Muscle of back (tissue), 13 donors: ENCODE results near the gene PLCXD3. TPM values are rescaled to one million over a fixed set of nuclear protein-coding genes. Genes with fewer than 3 reads are reported as not detected.

Source experiments
- DNase-seq, 3 donors: peaks; one replicate each; pipeline versions ENCODE4 v3.0.0 to v3.0.0-alpha.2; 2013
- long read RNA-seq, 9 donors: transcript quantifications; one replicate each; lab custom pipeline, GENCODE V29; 2026
- polyA plus RNA-seq, 10 donors: library from polyadenylated mRNA; unstranded; fragments of 120-200 nt; gene quantifications; one replicate each; pipeline ENCODE4 v1.2.1, GENCODE V29; 2013; ENCODE audit not compliant: insufficient read length in 10 of 10

Gene PLCXD3, protein sequence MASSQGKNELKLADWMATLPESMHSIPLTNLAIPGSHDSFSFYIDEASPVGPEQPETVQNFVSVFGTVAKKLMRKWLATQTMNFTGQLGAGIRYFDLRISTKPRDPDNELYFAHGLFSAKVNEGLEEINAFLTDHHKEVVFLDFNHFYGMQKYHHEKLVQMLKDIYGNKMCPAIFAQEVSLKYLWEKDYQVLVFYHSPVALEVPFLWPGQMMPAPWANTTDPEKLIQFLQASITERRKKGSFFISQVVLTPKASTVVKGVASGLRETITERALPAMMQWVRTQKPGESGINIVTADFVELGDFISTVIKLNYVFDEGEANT
- under 1 TPM; 0.01 to 0.14 (median 0.05) TPM for polyA plus RNA-seq
- long read RNA-seq, donor 1, result 0 reads
- long read RNA-seq, donor 2, result 0 reads
- long read RNA-seq, donor 3, result 0 reads
- long read RNA-seq, donor 4, result 0 reads
- long read RNA-seq, donor 5, result 0 reads
- long read RNA-seq, donor 6, result 0 reads
- long read RNA-seq, donor 7, result 0 reads
- long read RNA-seq, donor 8, result 0 reads
- long read RNA-seq, donor 9, result 0 reads

DNA sequence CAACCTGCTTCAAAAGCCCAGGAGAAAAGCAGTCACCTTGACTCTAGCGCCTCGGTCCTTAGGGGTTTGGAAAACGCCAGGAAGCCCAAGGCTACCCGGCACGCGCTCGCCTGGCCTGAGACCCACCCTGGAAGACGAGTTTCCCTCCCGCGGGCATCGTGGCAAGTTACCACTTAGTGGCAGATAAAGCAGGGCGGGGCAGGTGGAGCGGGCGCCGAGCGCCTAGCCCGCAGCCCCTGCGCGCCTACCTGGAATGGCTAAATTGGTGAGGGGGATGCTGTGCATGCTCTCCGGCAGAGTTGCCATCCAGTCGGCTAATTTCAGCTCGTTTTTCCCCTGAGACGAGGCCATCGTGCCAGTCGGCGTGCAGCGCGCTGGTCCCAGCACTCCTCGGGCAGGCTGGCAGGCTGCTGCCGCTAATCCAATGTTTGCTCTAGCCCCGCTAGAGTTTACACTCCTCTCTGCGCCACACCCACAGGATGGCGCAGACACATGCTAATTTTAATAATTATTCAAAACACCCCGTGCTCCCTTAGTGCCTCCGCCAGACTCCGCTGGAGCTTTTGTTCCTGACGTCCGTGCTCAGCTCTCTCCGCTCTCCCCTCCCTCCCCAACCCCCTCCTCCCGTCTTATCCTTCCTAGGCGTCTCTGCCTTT is at the start of gene PLCXD3:
Gene PLCXD3 (minus strand): TSS at position 426 of the 656 bp plus-strand sequence. CDS start 75 bp downstream, at position 351.
- DNase-seq, result no peak

DNA sequence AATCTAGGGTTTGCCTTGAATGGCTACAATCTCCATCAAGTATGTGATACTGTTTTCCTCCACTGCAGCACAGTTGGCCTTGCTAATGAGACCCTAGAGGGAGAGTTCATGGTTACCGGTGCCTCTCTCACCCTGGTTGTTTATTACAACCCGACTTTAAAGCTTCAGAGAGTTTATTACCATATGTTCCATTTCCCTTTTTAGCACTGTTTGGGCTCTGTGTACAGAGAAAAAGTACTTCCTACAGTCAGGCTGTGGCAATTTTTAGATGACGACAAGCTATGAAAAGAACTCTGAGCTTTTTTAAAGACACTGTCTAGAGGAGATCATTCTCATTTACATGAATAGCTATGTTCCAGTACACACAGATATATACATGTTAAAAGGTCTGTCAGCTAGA is 48.8 kb upstream of the PLCXD3 start:
- DNase-seq, result no peak

DNA sequence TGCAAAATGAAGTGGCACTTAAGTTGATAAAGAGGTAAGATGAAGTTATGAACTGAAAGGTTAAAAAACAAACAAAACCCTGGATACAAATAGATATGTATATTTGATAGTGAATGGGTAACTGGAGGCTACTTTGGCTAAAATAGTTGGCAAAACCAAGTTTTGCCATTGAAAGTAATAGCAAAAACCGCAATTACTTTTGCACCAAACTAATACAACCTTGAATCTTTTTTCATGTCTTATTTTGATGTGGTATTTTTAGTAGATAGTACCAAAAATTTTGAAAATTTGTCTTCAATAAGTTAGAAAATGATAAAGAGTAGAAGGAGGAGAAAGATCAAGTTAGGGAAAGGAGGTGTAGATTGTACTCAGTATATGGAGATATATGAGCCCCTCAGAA is 47.9 kb upstream of the PLCXD3 start:
- no peak for DNase-seq

DNA sequence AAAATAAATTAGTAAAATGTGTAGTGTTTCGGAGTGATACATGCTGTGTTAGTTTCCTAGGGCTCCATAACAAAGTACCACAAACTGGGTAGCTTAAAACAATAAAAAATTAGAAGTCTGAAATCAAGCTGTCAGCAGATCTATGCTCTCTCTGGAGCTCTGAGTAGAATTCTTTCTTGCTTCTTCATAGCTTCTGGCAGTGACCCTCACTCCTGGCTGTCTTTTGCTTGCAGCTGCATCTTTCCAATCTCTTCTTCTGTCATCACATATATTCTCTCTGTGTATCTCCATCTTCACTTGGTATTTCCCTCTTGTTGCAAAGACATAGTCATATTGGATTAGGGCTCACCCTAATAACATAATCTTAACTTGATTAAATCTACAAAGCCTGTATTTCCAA is 37.6 kb upstream of the PLCXD3 start:
- peak in 1 of 3 donors; percentile 12 for DNase-seq

DNA sequence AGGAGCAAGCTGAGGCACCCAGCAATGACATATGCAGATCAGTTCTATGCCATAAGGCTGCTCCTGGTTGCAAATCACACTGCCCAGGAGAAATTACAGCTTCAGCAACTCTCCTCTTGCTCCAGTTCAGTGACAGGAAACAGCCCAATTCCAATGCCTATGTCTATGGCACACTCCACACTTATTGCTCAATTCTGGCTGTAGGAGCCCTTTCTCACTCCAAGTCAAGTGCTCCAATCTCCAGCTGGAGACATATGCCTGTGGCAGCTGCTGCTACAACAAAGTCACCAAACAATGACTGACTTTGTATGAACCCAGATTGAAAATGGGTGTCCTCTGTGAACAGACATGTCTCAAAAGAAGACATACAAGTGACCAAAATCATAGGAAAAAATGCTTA is 31.8 kb upstream of the PLCXD3 start:
- no peak for DNase-seq

DNA sequence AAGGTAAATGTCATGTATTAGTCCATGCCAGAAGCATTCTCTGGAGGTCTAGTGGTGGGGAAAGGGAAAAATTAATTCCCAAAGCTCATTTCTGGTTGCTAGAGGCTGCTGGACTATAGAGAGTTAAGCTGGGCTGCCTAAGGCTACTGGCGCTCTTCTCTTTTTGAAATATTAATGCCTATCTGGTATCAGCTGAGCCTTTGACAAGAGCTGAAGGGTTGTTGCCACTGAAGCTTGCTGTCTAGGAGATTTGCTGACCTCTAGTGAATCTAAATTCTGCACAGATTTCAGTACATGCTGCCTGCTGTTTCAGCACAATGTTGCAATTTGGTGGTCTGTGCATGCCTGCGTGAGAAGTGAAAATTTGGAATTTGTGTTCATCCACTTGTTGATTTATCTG is 29.1 kb upstream of the PLCXD3 start:
- DNase-seq, result no peak

DNA sequence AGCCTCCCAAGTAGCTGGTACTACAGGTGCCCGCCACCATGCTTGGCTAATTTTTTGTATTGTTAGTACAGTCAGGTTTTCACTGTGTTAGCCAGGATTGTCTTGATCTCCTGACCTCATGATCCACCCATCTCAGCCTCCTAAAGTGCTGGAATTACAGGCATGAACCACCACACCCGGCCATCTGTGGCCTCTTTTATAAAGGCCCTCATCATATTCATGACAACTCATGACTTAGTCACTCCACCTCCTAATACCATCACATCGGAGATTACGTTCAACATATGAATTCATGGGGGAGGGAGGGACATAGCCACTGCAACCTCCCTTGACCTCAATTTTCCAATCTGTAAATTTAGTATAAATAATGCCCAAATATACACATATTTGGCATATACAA is 27.2 kb upstream of the PLCXD3 start:
- DNase-seq, result no peak

DNA sequence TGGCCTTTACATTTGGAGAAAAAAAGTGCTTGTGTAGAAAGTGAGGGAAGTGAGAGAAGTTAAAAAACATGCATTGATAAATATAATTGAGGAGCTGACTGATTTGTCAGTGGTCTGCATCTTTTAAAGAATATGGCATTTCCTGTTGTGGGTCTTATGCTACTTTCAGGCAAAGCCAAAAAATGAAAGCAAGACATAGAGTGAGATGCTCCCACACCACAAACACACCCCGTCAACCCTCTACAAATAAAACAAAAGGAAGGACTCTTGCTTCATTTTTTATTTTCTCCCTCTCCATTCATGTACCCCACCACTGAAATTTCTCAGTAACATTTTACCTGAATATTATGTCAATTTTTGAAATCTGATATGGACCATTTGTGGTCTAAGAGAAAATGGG is 22.1 kb upstream of the PLCXD3 start:
- DNase-seq, result no peak

DNA sequence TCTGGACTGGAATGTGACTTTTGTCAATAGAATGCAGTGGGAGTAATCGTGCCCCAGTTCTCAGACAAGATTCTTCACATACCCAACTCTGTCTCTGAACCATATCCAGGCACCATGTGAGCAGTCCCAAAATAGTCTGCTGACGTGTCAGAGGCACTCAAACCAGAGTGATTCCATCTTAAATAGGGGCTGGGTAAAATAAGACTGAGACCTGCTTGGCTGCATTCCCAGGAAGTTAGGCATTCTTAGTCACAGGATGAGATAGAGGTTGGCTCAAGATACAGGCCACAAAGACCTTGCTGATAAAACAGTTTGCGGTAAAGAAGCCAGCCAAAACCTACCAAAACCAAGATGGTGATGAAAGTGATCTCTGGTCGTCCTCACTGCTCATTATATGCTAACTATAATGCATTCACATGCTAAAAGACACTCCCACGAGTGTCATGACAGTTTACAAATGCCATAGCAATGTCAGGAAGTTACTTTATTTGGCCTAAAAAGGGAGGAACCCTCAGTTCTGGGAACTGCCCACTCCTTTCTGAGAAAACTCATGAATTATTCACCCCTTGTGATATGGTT is 16.9 kb upstream of the PLCXD3 start:
- DNase-seq, result peak in 1 of 3 donors; percentile 76

DNA sequence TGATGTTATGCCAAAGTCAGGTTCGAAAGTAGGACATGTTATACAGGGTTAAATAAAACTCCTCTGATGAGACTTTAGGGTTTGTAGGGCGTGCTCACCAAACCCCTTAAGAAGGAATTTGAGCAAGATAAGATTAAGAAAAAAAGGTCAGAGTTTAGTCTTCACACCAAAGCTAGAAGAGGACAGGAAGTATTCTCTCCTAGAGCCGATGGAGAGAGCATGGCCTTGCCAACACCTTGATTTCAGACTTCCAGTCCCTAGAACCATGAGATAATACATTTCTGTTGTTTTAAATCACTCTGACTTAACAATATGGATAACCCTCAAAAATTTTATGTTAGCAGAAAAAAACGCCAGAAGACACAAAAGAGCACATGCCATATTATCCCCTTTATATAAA is 16.3 kb upstream of the PLCXD3 start:
- DNase-seq, result no peak

DNA sequence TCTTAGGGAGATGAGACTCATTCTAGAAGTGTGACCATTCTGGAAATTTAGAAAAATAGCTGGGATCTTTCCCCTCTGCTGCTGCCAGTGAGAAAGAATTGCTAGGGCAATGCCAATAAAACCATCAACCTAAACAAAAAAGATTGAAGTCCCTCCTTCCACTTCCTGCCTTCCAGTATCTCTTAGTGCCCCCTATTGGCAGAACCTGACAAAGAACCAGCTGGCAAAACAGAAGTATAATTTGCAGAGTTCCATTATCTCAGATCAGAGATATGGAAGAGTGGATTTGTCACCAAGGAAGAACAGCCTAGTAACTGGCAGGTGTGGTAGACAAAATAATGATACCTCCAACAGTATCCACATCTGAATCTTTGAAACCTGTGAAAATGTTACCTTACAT is 13.8 kb upstream of the PLCXD3 start:
- no peak for DNase-seq

DNA sequence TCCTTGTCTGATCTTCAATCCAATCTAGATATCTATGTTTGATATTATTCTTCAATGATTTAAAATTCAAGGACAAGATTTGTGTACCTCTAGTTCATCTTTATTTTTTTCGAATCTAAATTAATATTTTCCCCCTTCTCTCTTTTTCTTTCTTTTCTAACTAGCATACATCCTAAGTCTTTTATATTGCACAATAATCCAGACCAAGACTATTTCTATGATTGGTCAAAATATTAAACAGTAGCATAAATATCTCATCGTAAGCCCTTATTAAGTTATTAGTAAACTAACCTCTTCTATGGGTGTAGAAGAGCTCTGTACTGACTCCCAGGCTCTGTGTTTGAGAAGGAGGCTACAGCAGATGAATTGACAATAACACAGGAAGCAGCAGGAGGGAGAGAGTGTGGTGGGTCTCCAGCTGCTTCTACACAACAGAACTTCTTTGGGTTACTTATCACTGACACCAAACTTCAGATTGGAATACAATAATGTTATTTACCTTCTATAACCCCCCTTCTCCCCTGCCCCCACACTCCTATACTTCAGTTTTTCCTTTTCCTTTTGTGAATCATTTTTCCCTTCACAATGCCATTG is 11.9 kb upstream of the PLCXD3 start:
- no peak for DNase-seq

DNA sequence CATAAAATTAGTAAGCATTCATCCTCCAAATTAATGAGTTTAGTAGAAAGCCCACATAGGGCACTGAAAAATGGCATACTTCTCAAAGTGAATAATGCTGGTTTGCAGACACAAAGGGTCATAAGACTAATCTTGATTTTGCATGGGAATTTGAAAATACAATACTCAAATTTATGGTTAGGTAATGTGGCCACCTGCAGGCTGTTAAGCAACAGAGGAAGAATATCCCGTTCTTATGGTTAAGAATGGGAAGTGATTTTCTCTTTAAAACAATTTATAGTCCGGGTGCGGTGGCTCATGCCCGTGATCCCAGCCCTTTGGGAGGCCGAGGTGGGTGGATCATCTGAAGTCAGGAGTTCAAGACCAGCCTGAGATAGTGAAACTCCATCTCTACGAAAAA is 9.4 kb upstream of the PLCXD3 start:
- DNase-seq, result no peak

DNA sequence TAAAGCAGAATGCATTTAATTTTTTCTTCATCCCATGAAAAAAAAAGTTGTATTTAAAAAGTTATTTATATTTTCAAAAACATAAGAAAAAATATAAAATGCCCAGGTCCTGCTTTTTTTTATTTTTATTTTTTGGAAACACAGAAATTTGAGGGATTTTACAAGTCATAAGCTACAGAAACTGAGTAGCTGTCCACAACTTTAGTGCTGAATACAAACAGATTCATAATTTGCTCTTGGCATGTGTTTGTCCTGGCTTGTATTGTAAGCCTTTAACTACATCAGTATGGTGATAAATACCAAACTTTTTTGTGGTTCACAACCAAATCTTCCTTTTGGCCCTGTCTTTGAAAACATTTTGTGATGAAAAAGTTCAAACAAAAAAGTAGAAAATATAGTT is 7.5 kb upstream of the PLCXD3 start:
- DNase-seq, result peak in 2 of 3 donors; percentile 5 to 24

DNA sequence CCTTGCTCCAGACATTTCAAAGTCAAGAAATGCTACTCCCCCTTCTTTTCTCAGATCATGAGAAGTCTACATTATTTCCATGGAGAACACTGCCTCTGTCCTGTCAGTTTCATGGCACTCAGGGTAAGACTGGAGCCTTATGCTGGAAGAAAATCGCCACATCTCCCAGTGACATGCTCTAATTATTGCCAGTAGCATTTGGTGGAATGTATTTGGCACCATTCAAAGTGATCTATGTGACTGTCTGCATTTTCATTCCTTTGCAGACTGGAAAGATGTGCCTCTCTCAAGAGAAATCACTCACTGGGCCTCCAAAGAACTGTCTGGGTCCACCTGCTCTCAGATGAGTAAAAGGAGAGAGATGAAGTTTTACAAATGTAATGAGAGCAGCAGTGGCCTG is 840 bp upstream of the PLCXD3 start:
- no peak for DNase-seq

DNA sequence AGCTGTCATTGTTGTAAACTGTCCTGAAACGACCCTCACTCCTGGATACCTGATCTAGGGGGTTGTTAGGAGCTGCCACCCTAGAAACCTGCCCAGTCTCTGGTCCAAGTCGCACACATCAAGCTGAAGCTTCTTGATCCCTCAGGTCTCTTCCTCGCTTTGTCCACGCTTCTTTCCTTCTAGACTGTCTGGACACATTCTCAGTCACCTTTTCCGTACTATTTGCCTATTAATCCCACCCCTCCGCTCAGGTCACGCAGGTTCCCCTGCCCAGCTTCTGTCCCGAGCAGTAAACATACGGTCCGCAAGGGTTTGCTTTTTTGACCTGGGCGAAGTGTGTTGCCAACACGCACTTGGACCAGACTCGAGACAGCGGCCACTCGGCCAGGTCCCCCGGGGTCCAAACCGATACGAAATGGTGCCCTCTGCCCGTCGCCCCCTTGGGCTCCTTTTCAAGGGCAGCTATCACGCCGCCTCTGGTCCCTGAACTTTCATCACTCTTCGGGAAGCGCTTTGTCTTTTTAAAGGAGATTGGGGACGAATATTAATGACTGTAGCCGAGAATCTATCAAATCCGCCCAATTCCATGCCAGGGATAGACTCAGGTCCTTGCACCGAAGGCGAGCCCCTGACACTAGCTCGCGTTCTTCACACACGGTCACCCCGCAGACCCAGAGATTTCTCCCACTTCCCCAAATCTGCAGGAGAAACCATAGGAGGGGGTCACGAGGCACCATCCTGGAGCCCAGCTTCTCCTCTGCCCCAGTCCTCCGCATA is 814 bp downstream of the PLCXD3 start:
- no peak for DNase-seq

DNA sequence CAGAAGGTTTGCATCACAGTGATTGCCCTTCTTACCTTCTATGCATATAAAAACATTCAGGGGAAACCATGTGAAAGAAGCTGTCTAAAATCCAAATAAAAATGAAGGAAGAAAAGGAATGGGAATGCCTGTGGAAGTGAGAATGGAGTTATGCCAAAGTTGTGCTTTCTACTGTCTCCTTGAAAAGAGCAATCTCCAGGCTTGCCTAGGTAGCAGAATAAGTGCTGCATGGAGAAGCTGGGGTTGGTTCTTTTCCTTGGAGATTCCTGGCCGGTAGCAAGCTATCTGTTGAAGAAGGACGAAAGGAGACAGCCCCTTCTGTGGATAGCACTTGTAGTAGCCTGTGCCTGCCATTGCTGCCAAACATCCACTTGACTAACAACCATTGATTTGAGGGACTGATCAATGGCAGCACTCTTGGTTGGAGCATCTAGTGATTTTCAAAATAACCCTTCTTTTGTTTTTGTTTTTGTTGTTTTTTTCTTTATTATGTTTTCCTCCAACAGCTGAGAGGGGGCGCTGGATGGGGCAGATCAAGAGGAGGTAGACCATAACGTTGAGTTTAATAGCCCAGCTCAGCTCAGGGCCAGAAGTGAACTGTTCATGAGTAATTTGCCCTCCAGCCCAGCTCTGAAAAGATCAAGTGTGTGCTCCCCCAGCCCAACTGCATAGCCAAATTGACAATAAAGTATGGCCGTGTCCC is 1.6 kb downstream of the PLCXD3 start:
- DNase-seq, result no peak

DNA sequence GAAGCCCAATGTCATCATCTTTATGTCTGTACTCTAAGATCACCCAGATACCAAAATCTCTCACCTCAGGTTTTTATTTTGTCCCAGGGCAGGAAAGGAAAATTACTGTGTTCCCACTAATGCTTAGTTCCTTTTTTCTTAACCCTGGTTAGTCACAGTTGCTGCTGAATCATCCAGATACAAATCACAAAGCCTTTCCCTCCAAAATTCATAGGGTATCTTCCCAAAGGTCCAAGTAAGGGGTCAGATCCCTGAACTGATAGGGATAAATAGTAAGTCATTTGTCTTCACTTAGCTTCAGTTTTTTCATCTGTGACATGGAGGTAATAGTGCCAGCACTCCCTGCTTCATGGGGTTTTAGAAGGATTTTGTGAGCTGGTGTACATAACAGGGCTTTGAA is 2.2 kb downstream of the PLCXD3 start:
- no peak for DNase-seq

DNA sequence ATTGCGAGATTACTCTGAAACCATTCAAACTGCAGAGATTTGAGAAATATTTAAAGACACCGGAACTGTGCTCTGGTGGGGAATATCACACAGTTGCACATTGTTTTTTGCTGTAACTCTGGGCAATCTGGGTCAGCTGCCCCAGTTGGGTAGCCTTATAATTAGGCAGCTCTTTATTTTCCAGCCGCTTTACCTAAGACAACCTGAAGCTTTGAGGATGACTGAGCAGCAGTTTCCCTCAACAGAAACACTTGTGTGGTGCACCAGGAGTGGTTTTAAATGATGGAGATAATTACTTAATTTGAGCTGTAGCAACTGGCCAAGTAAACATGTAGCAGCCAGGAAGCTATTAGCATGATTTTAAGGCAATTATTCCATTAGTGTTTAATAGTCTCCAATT is 2.9 kb downstream of the PLCXD3 start:
- no peak for DNase-seq

DNA sequence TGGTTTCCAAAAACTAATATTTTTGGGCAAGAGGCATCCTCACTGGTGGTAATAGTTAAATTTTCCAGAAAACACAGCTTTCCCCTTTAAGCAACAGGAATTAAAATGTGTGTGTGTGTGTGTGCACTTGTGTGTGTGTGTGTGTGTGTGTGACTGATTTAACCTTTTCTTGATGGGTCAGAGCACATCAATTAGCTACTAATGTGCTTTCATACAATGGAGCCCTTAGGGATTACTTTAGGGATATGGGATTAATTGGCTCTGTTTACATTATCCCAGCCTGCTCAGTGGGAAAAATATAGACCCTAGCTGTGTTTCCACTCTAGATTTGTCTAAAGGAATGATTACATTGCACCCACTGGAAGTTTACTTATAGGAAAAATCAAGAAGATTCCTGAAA is 6.5 kb downstream of the PLCXD3 start:
- no peak for DNase-seq

DNA sequence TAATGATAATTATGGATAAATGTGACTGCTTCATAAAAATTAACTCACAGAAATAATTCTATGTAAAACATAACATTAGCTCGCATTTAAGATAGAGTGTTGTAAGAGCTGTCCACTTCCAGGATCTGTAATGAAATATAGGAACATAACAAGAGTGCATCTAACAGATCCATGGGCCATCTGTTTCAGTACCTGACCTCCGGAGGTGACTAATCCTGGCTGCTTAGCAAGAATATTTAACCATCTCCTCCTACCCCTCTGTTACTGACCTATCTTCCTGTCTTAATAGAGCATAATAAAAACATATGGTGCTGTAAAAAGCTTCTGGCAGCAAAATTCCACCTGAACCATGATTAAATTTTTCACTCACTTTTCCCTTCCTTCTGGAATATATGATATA is 7.1 kb downstream of the PLCXD3 start:
- no peak for DNase-seq
